ENCODE measurements around the gene ERBB4. TPM values are rescaled to one million over a fixed set of nuclear protein-coding genes. Genes with fewer than 3 reads are reported as not detected.

The ERBB4 gene
- total RNA-seq, 1 experiment from 2014 or later = not detected

DNA sequence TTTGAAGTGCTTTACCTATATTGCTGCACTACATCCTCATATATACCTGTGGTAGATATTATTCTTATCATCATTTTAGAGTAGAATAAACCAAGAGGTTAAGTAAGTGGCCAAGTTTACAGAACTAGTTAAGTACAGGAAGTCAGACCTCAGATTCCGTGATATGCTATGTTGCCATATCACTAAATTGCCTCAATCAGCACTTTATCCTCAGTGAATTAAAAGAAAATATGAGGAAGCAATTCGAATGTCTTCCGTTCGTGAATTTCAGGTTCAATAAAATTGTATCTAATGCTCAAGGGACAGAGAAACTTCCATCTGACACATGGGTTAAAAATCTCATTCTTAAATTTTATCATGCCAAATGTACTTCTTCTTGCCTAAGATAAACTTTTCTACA, 1133.6 kb downstream of the ERBB4 start:
- intact Hi-C loops (cut with micrococcal nuclease) = no loop called here
- H3K4me1 Mint-ChIP-seq (ENCODE audit: insufficient read depth, unreplicated experiment) = peaks cover 10% of the 10 kb centered on the region
- TF ChIP-seq, protein P1, sequence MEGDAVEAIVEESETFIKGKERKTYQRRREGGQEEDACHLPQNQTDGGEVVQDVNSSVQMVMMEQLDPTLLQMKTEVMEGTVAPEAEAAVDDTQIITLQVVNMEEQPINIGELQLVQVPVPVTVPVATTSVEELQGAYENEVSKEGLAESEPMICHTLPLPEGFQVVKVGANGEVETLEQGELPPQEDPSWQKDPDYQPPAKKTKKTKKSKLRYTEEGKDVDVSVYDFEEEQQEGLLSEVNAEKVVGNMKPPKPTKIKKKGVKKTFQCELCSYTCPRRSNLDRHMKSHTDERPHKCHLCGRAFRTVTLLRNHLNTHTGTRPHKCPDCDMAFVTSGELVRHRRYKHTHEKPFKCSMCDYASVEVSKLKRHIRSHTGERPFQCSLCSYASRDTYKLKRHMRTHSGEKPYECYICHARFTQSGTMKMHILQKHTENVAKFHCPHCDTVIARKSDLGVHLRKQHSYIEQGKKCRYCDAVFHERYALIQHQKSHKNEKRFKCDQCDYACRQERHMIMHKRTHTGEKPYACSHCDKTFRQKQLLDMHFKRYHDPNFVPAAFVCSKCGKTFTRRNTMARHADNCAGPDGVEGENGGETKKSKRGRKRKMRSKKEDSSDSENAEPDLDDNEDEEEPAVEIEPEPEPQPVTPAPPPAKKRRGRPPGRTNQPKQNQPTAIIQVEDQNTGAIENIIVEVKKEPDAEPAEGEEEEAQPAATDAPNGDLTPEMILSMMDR (IDR thresholded peaks at IDR 0.05; ENCODE audit: unreplicated experiment) = no peak
- no peak overlapping the region for H3K4me3 Mint-ChIP-seq (ENCODE audit: unreplicated experiment)
- no TSS peak for BruUV-seq (replicated peaks)
- H3K36me3 Mint-ChIP-seq (ENCODE audit: insufficient read depth, unreplicated experiment) = no peaks in the 10 kb centered on the region
- no peak overlapping the region for H3K27ac Mint-ChIP-seq (ENCODE audit: low read depth, unreplicated experiment)
- no peak for DNase-seq (ENCODE audit: unreplicated experiment)
- H3K9me3 Mint-ChIP-seq (ENCODE audit: unreplicated experiment) = peaks cover 7% of the 10 kb centered on the region
- peaks cover 8% of the 10 kb centered on the region for H3K27me3 Mint-ChIP-seq (ENCODE audit: insufficient read depth, unreplicated experiment)
- ChIA-PET POLR2A (no interaction called here), CTCF (no interaction called here)

DNA sequence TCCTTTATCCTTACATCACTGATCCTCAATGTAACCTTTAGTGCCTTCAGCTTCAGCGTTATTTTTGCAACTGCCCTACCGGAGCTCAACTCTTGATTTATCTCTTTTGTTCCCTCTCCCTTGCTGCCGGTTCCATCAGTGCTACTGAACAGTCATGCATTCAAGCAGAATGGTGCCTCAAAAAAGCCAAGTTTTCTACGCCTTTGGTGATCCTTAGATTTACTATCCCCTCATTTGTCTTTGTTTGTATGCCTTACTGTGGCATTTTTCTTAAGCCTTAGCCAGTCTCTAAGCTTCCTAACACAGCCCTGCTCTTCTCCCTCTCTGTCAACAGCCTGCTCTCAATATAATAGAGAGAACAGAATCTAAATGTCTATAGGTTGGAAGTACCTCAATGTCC, 1134.5 kb downstream of the ERBB4 start:
- ChIA-PET CTCF (interaction anchor here (1.5 kb wide), 1 partner anchor 51 kb away, joined by 3 read pairs; no protein-coding TSS in a partner anchor), POLR2A (no interaction called here)
- Mint-ChIP-seq H3K9me3 (ENCODE audit: unreplicated experiment) (peaks cover 7% of the 10 kb centered on the region), H3K27me3 (ENCODE audit: insufficient read depth, unreplicated experiment) (peaks cover 16% of the 10 kb centered on the region), H3K4me3 (ENCODE audit: unreplicated experiment) (no peak overlapping the region), H3K36me3 (ENCODE audit: insufficient read depth, unreplicated experiment) (no peaks in the 10 kb centered on the region), H3K27ac (ENCODE audit: low read depth, unreplicated experiment) (no peak overlapping the region), H3K4me1 (ENCODE audit: insufficient read depth, unreplicated experiment) (peaks cover 10% of the 10 kb centered on the region)
- TF ChIP-seq, protein P1 (IDR thresholded peaks at IDR 0.05; ENCODE audit: unreplicated experiment) = no peak
- DNase-seq (ENCODE audit: unreplicated experiment) = no peak
- intact Hi-C loops (cut with micrococcal nuclease) = no loop called here
- BruUV-seq (replicated peaks) = no TSS peak

DNA sequence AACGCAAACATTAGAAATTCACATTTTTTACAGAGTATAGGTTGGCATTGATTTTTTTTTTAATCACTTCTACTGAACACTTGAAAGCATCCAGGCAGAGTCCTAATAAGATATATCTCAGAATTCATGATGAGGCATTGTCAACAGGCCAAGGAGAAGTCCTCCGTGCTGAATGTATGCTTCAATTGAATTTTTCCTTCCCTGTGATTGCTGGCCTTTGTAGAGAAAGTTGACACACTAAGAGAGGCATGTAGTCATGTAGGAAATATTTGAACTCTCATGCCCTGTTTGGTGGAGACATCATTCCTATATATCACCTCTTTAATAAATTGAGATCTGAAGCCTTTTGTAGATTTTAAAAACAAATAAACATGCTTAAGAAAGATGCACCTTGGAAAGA, 1137.3 kb downstream of the ERBB4 start:
- peaks cover 5% of the 10 kb centered on the region for H3K4me1 Mint-ChIP-seq (ENCODE audit: insufficient read depth, unreplicated experiment)
- peaks cover 7% of the 10 kb centered on the region for H3K9me3 Mint-ChIP-seq (ENCODE audit: unreplicated experiment)
- CTCF ChIA-PET = no interaction called here

DNA sequence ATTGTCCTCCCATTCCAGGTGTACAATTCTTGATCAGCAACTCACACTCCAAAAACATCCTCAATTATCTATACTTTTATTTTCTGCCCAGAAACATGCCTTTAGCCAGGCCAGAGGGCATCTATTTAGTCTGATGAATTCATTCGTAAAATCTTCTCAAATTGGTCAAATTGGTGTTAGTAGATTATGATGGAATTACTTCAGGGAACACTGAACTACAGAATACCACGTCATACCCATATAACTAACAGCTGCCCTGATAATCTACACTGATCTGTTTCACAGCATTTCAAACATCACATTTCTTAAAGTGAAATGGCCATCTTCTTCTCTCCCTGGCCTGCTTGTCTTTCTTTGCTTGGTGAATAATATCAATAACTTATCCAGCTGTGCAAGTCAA, 1140.8 kb downstream of the ERBB4 start:
- no peak for DNase-seq (ENCODE audit: unreplicated experiment)
- BruUV-seq (replicated peaks) = no TSS peak
- peaks cover 27% of the 10 kb centered on the region for H3K27me3 Mint-ChIP-seq (ENCODE audit: insufficient read depth, unreplicated experiment)
- CTCF ChIA-PET = no interaction called here
- TF ChIP-seq, protein P1 (IDR thresholded peaks at IDR 0.05; ENCODE audit: unreplicated experiment) = no peak
- H3K27ac Mint-ChIP-seq (ENCODE audit: low read depth, unreplicated experiment) = no peak overlapping the region
- intact Hi-C loops (cut with micrococcal nuclease) = no loop called here
- POLR2A ChIA-PET = no interaction called here
- H3K9me3 Mint-ChIP-seq (ENCODE audit: unreplicated experiment) = no peaks in the 10 kb centered on the region
- H3K4me1 Mint-ChIP-seq (ENCODE audit: insufficient read depth, unreplicated experiment) = peaks cover 5% of the 10 kb centered on the region
- H3K4me3 Mint-ChIP-seq (ENCODE audit: unreplicated experiment) = no peak overlapping the region
- no peaks in the 10 kb centered on the region for H3K36me3 Mint-ChIP-seq (ENCODE audit: insufficient read depth, unreplicated experiment)

More for the DNA sequence above, 1137.3 kb downstream of the ERBB4 start:
- H3K27me3 Mint-ChIP-seq (ENCODE audit: insufficient read depth, unreplicated experiment) = peaks cover 16% of the 10 kb centered on the region
- BruUV-seq (replicated peaks) = no TSS peak
- no peak overlapping the region for H3K27ac Mint-ChIP-seq (ENCODE audit: low read depth, unreplicated experiment)
- TF ChIP-seq, protein P1 (IDR thresholded peaks at IDR 0.05; ENCODE audit: unreplicated experiment) = no peak
- no peak overlapping the region for H3K4me3 Mint-ChIP-seq (ENCODE audit: unreplicated experiment)
- no peak for DNase-seq (ENCODE audit: unreplicated experiment)
- no peaks in the 10 kb centered on the region for H3K36me3 Mint-ChIP-seq (ENCODE audit: insufficient read depth, unreplicated experiment)
- POLR2A ChIA-PET = no interaction called here
- intact Hi-C loops (cut with micrococcal nuclease) = no loop called here
